HepG2 (cell line): ENCODE measurements around the gene CLPSL2. TPM values are rescaled to one million over a fixed set of nuclear protein-coding genes. Genes with fewer than 3 reads are reported as not detected.

Experiments used
- ATAC-seq: fragments of 200-7000 bp; cut with Tn5 transposase; 3 replicates; pipeline ENCODE4 v1.9.1; 2020; ENCODE audit warnings: mild to moderate bottlenecking, moderate library complexity
- BruUV-seq: library from RNA; stranded (reverse); fragments of 400-500 nt; replicated peaks from 2 replicates; lab custom pipeline; 2021; lab: Mats Ljungman, UMichigan
- CTCF ChIA-PET: fragments of 300-600 bp; formaldehyde crosslinking; extraction: SDS; loops from one replicate; lab custom pipeline; 2021; ENCODE audit warnings: low total read pairs, inconsistent platforms, low intra/inter-chr PET ratio; lab: Yijun Ruan, JAX
- POLR2A ChIA-PET: fragments of 350-600 bp; sonication (Branson Sonifier 250); formaldehyde crosslinking; loops from one replicate; lab custom pipeline; 2020; ENCODE audit warnings: antibody characterized with exemption, inconsistent platforms; lab: Yijun Ruan, JAX
- DNase-seq: peaks from one replicate; pipeline ENCODE4 v3.0.0-alpha.2; 2015; ENCODE audit warnings: low spot score
- FAIRE-seq: peaks from 3 replicates; lab custom pipeline; 2011; peaks lifted over from hg19 to GRCh38; lab: Jason Lieb, UNC
- H2AFZ ChIP-seq: one replicate; pipeline ENCODE4 v1.6.1; 2011; ENCODE audit warnings: low read length, inconsistent platforms
- H3K27ac ChIP-seq: fragments of 300-600 bp; 3 replicates; pipeline ENCODE4 v1.8.0; 2011; ENCODE audit warnings: mixed run types, mild to moderate bottlenecking, mixed read lengths, low read length, inconsistent platforms; ENCODE audit not compliant: insufficient read depth; ENCODE audit errors: extremely low read length
- H3K27me3 ChIP-seq, 2 experiments: fragments of 200-600 bp in 1 of 2; 2 replicates in 1 of 2; 3 replicates in 1 of 2; pipeline versions ENCODE4 v1.6.0 to v1.8.0; 2011; ENCODE audit warnings: low read length in 2 of 2, mild to moderate bottlenecking in 2 of 2, moderate library complexity in 2 of 2, inconsistent platforms in 1 of 2; ENCODE audit not compliant: insufficient read depth in 2 of 2, control insufficient read depth in 1 of 2
- H3K36me3 ChIP-seq, 2 experiments: fragments of 200-600 bp in 1 of 2; replicated peaks in 1 of 2; 2 replicates in 1 of 2; 3 replicates in 1 of 2; pipeline versions ENCODE4 v1.5.1 to v1.8.0; 2011; ENCODE audit warnings: low read length in 2 of 2, inconsistent platforms in 1 of 2; ENCODE audit not compliant: insufficient read depth in 2 of 2, control insufficient read depth in 1 of 2
- H3K4me1 ChIP-seq: 2 replicates; pipeline ENCODE4 v1.5.1; 2012; ENCODE audit warnings: low read length, inconsistent platforms; ENCODE audit not compliant: insufficient read depth
- H3K4me2 ChIP-seq: 2 replicates; pipeline ENCODE4 v1.6.0; 2011; ENCODE audit warnings: low read depth, low read length, inconsistent platforms
- H3K4me3 ChIP-seq, 3 experiments: fragments of 200-600 bp in 1 of 3; sonication (generic), shearing (Covaris generic) in 1 of 3; replicated peaks in 1 of 3; 2 replicates each; pipeline ENCODE4 v1.5.1; 2011 to 2016; ENCODE audit warnings: low read length in 3 of 3, inconsistent platforms in 2 of 3, low read depth in 2 of 3, mild to moderate bottlenecking in 2 of 3, control low read depth in 1 of 3, mixed read lengths in 1 of 3; ENCODE audit not compliant: insufficient read depth in 1 of 3
- H3K79me2 ChIP-seq: one replicate; pipeline ENCODE4 v1.6.1; 2011; ENCODE audit warnings: low read length, inconsistent platforms; ENCODE audit not compliant: insufficient read depth
- H3K9ac ChIP-seq: 2 replicates; pipeline ENCODE4 v1.6.0; 2011; ENCODE audit warnings: mild to moderate bottlenecking, low read depth, low read length, inconsistent platforms; ENCODE audit not compliant: insufficient read depth
- H3K9me3 ChIP-seq: 2 replicates; pipeline ENCODE4 v1.5.1; 2012; ENCODE audit warnings: mild to moderate bottlenecking, low read length
- H4K20me1 ChIP-seq: 2 replicates; pipeline ENCODE4 v1.6.0; 2011; ENCODE audit warnings: inconsistent platforms, mild to moderate bottlenecking, low read length, moderate library complexity; ENCODE audit not compliant: insufficient read depth
- ESRRA ChIP-seq: sonication (generic); formaldehyde crosslinking; IDR thresholded peaks from 2 replicates; pipeline ENCODE4 v1.5.1; 2020; ENCODE audit warnings: mild to moderate bottlenecking, low read depth, missing genetic modification reagents
- HNF4A ChIP-seq: sonication (generic); formaldehyde crosslinking; IDR thresholded peaks from 2 replicates; pipeline ENCODE4 v1.4.0; 2020; ENCODE audit warnings: missing genetic modification reagents
- MEIS1 ChIP-seq: sonication (generic); formaldehyde crosslinking; IDR thresholded peaks from 2 replicates; pipeline ENCODE4 v1.9.0; 2021; ENCODE audit warnings: mild to moderate bottlenecking, missing genetic modification reagents, moderate library complexity, borderline replicate concordance
- MTA1 ChIP-seq: sonication (generic); formaldehyde crosslinking; IDR thresholded peaks from 2 replicates; pipeline ENCODE4 v1.4.0; 2020; ENCODE audit warnings: missing genetic modification reagents, mild to moderate bottlenecking, borderline replicate concordance
- NCOR1 ChIP-seq: fragments of 200-600 bp; sonication (generic); IDR thresholded peaks from 2 replicates; pipeline ENCODE4 v1.7.0; 2017; ENCODE audit warnings: antibody characterized with exemption, low read length, borderline replicate concordance
- ZBTB7B ChIP-seq: sonication (generic); formaldehyde crosslinking; IDR thresholded peaks from 2 replicates; pipeline ENCODE4 v1.4.0; 2020; ENCODE audit warnings: missing genetic modification reagents
- ZNF263 ChIP-seq: sonication (generic); formaldehyde crosslinking; IDR thresholded peaks from 2 replicates; pipeline ENCODE4 v1.4.0; 2020; ENCODE audit warnings: missing genetic modification reagents
- ZNF501 ChIP-seq: sonication (generic); formaldehyde crosslinking; IDR thresholded peaks from 2 replicates; pipeline ENCODE4 v1.5.1; 2020; ENCODE audit warnings: mild to moderate bottlenecking, moderate library complexity, missing genetic modification reagents
- WGBS: methylation state at CpG from one replicate; pipeline ENCODE4 v1.1.6; 2017; ENCODE audit warnings: low lambda C conversion rate; 5-methylcytosine and 5-hydroxymethylcytosine counted together
- in situ Hi-C: cut with HindIII; loops from 2 replicates; pipeline ENCODE4 v1.10.0; 2017; ENCODE audit warnings: low pct_unique_long_range_greater_than_20kb; ENCODE audit not compliant: extremely low pct_ligation_motif_present
- intact Hi-C: fragments of 100-400 bp; cut with micrococcal nuclease; formaldehyde crosslinking; loops from one replicate; pipeline ENCODE4 v1.10.0; 2022; ENCODE audit not compliant: unreplicated experiment
- polyA plus RNA-seq, 8 experiments: library from polyadenylated mRNA; depleted of rRNA in 3 of 8; stranded (reverse) in 7 of 8; unstranded in 1 of 8; fragments of >200 nt; fragmentation: Illumina TruSeq in 4 of 8; extraction: Trizol in 4 of 8; gene quantifications; 2 replicates each; pipeline versions ENCODE4 v1.2.1 to v1.2.3, GENCODE V29; 2011 to 2016; ENCODE audit warnings: low read depth in 4 of 8, missing spikeins in 1 of 8, mixed read lengths in 1 of 8; ENCODE audit not compliant: insufficient read depth in 1 of 8
- total RNA-seq, 5 experiments: library from RNA; depleted of rRNA; stranded (reverse); fragments of >200 nt; fragmentation: Illumina TruSeq; extraction: Trizol; gene quantifications; 2 replicates each; pipeline ENCODE4 v1.2.3, GENCODE V29; 2016; ENCODE audit warnings: low read depth in 1 of 5
- TF ChIP-seq, protein P1 (sequence below): sonication (generic); formaldehyde crosslinking; IDR thresholded peaks from 2 replicates; pipeline ENCODE4 v1.4.0; 2020; ENCODE audit warnings: missing genetic modification reagents, low read depth, mild to moderate bottlenecking, borderline replicate concordance
- TF ChIP-seq, protein P2 (sequence below): sonication (generic); formaldehyde crosslinking; IDR thresholded peaks from 2 replicates; pipeline ENCODE4 v1.5.1; 2020; ENCODE audit warnings: mild to moderate bottlenecking, missing genetic modification reagents, moderate library complexity
- TF ChIP-seq, protein P3 (sequence below): sonication (generic); formaldehyde crosslinking; IDR thresholded peaks from 2 replicates; pipeline ENCODE4 v1.5.0; 2020; ENCODE audit warnings: missing genetic modification reagents
- TF ChIP-seq, protein P4 (sequence below): sonication (generic); formaldehyde crosslinking; IDR thresholded peaks from 2 replicates; pipeline ENCODE4 v1.9.0; 2022; ENCODE audit warnings: low read depth, missing genetic modification reagents

The CLPSL2 gene
- total and polyA plus RNA-seq, 2 of the 13 experiments (the other 11 are each of a cell fraction or from before 2014, with no cell fraction given), result not detected

DNA sequence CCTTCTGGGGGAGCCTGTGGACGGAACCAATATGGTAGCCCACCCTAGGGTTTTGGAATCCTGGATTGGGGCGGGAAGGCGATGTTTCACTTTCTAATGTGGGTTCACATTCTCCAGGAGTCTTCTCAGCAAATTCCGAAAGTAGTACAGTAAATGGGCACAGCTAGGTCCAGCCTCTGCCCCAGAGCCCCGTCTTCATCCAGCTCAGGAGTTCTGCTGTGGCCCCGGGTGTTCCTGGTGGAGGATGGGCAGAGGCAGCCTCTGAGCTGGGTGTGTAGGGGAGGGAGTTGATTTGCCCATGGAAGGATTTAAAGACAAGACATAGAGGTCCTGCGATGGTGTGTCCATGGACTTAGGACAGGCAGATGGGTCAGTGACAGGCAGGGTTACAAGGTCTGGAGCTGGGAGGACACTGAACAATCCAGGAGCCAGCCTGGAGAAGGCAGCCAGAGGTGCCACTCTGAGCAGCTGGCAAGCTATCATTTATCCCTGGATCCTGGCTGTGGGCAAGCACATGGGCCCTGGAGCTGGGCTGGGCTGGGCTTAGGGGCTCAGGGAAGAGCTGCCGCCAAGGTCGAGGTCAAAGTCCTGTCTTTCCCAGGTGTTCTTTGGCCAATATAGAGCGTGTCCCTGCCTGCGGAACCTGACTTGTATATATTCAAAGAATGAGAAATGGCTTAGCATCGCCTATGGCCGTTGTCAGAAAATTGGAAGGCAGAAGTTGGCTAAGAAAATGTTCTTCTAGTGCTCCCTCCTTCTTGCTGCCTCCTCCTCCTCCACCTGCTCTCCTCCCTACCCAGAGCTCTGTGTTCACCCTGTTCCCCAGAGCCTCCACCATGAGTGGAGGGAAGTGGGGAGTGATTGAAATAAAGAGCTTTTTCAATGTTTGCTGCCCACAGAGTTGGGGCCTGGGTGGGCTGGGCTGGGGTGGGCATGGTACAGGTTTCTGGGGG lies 11.1 kb downstream of the CLPSL2 start:
- ChIA-PET CTCF (no interaction called here), POLR2A (no interaction called here)
- no peak overlapping the region; a peak in 1 of 6 replicates for H3K4me3 ChIP-seq
- H3K4me1 ChIP-seq, result peaks cover 18% of the 10 kb centered on the region
- peaks cover under 1 to 18% of the 10 kb centered on the region in 2 experiments; a peak in 3 of 5 replicates for H3K27me3 ChIP-seq
- FAIRE-seq (no peak), DNase-seq (peak; percentile 36), ATAC-seq (peak; percentile 82)
- H3K9ac ChIP-seq, result no peak overlapping the region
- no peaks in the 10 kb centered on the region for H3K79me2 ChIP-seq
- H4K20me1 ChIP-seq, result no peaks in the 10 kb centered on the region
- H3K4me2 ChIP-seq, result peak overlapping the region; percentile 18; the same call in 1 of the 2 replicates
- intact Hi-C loops, result no loop called here
- H3K36me3 ChIP-seq, result no peaks in the 10 kb centered on the region
- no TSS peak for BruUV-seq
- in situ Hi-C loops, result no loop called here
- H3K9me3 ChIP-seq, result no peaks in the 10 kb centered on the region
- H2AFZ ChIP-seq, result no peak overlapping the region
- no peak overlapping the region for H3K27ac ChIP-seq
- 31% methylated on average over 13 of the region's 13 CpGs for WGBS
- TF ChIP-seq ZNF263, result peak; percentile 59; the same call in 1 of the 2 replicates
- 0 out of 2 replicates have a peak, but pooled peaks have one; percentile 18 for TF ChIP-seq ZBTB7B
- TF ChIP-seq, protein P1, sequence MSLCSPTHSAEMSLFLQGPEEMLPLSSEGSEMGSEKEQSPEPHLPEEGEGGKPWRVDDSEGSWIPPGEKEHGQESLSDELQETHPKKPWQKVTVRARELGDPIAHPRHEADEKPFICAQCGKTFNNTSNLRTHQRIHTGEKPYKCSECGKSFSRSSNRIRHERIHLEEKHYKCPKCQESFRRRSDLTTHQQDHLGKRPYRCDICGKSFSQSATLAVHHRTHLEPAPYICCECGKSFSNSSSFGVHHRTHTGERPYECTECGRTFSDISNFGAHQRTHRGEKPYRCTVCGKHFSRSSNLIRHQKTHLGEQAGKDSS (CRISPR knock-in tag), result peak; percentile 50; the same call in 1 of the 2 replicates
- TF ChIP-seq, protein P2, sequence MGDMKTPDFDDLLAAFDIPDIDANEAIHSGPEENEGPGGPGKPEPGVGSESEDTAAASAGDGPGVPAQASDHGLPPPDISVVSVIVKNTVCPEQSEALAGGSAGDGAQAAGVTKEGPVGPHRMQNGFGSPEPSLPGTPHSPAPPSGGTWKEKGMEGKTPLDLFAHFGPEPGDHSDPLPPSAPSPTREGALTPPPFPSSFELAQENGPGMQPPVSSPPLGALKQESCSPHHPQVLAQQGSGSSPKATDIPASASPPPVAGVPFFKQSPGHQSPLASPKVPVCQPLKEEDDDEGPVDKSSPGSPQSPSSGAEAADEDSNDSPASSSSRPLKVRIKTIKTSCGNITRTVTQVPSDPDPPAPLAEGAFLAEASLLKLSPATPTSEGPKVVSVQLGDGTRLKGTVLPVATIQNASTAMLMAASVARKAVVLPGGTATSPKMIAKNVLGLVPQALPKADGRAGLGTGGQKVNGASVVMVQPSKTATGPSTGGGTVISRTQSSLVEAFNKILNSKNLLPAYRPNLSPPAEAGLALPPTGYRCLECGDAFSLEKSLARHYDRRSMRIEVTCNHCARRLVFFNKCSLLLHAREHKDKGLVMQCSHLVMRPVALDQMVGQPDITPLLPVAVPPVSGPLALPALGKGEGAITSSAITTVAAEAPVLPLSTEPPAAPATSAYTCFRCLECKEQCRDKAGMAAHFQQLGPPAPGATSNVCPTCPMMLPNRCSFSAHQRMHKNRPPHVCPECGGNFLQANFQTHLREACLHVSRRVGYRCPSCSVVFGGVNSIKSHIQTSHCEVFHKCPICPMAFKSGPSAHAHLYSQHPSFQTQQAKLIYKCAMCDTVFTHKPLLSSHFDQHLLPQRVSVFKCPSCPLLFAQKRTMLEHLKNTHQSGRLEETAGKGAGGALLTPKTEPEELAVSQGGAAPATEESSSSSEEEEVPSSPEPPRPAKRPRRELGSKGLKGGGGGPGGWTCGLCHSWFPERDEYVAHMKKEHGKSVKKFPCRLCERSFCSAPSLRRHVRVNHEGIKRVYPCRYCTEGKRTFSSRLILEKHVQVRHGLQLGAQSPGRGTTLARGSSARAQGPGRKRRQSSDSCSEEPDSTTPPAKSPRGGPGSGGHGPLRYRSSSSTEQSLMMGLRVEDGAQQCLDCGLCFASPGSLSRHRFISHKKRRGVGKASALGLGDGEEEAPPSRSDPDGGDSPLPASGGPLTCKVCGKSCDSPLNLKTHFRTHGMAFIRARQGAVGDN (CRISPR knock-in tag), result peak; percentile 30; the same call in 1 of the 2 replicates
- TF ChIP-seq ZNF501 (CRISPR knock-in tag), result 0 out of 2 replicates have a peak, but pooled peaks have one; percentile 33
- TF ChIP-seq MTA1 (CRISPR knock-in tag), result 0 out of 2 replicates have a peak, but pooled peaks have one; percentile 40
- peak; percentile 29; the same call in 1 of the 2 replicates for TF ChIP-seq NCOR1
- 0 out of 2 replicates have a peak, but pooled peaks have one; percentile 56 for TF ChIP-seq MEIS1 (CRISPR knock-in tag)
- TF ChIP-seq, protein P3, sequence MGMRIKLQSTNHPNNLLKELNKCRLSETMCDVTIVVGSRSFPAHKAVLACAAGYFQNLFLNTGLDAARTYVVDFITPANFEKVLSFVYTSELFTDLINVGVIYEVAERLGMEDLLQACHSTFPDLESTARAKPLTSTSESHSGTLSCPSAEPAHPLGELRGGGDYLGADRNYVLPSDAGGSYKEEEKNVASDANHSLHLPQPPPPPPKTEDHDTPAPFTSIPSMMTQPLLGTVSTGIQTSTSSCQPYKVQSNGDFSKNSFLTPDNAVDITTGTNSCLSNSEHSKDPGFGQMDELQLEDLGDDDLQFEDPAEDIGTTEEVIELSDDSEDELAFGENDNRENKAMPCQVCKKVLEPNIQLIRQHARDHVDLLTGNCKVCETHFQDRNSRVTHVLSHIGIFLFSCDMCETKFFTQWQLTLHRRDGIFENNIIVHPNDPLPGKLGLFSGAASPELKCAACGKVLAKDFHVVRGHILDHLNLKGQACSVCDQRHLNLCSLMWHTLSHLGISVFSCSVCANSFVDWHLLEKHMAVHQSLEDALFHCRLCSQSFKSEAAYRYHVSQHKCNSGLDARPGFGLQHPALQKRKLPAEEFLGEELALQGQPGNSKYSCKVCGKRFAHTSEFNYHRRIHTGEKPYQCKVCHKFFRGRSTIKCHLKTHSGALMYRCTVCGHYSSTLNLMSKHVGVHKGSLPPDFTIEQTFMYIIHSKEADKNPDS (CRISPR knock-in tag), result no peak
- TF ChIP-seq ESRRA, result peak; percentile 80; the same call in 1 of the 2 replicates
- TF ChIP-seq, protein P4, sequence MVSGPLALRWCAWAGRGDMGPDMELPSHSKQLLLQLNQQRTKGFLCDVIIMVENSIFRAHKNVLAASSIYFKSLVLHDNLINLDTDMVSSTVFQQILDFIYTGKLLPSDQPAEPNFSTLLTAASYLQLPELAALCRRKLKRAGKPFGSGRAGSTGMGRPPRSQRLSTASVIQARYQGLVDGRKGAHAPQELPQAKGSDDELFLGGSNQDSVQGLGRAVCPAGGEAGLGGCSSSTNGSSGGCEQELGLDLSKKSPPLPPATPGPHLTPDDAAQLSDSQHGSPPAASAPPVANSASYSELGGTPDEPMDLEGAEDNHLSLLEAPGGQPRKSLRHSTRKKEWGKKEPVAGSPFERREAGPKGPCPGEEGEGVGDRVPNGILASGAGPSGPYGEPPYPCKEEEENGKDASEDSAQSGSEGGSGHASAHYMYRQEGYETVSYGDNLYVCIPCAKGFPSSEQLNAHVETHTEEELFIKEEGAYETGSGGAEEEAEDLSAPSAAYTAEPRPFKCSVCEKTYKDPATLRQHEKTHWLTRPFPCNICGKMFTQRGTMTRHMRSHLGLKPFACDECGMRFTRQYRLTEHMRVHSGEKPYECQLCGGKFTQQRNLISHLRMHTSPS (CRISPR knock-in tag), result no peak
- peak; percentile 85 for TF ChIP-seq HNF4A
